Lung (tissue), 12 donors: ENCODE measurements around the gene THSD7A. TPM values are rescaled to one million over a fixed set of nuclear protein-coding genes. Genes with fewer than 3 reads are reported as not detected.

Experiments
- ATAC-seq: fragments of 200-7000 bp; cut with Tn5 transposase; one replicate; pipeline ENCODE4 v1.9.1; 2020; ENCODE audit warnings: moderate number of reproducible peaks; ENCODE audit not compliant: insufficient read depth, low FRiP score
- DNase-seq, 3 donors: peaks; one replicate each; pipeline ENCODE4 v3.0.0-alpha.2; 2013 to 2017
- H3K27ac ChIP-seq, 2 donors: one replicate each; pipeline ENCODE4 v1.5.1; 2013; ENCODE audit warnings: mild to moderate bottlenecking in 2 of 2, moderate library complexity in 2 of 2, control low read depth in 1 of 2, inconsistent platforms in 1 of 2, low read depth in 1 of 2, low read length in 1 of 2
- H3K27me3 ChIP-seq, 3 donors: one replicate each; pipeline ENCODE4 v1.5.1; 2013; ENCODE audit warnings: low read length in 2 of 3; ENCODE audit not compliant: control insufficient read depth in 3 of 3, insufficient read depth in 3 of 3
- H3K36me3 ChIP-seq, 4 donors: one replicate each; pipeline ENCODE4 v1.5.1; 2013; ENCODE audit warnings: low read length in 4 of 4, mild to moderate bottlenecking in 1 of 4, moderate library complexity in 1 of 4; ENCODE audit not compliant: control insufficient read depth in 4 of 4, insufficient read depth in 4 of 4
- H3K4me1 ChIP-seq, 5 donors: one replicate each; pipeline ENCODE4 v1.5.1; 2013; ENCODE audit warnings: low read length in 5 of 5, mild to moderate bottlenecking in 2 of 5, moderate library complexity in 1 of 5; ENCODE audit not compliant: control insufficient read depth in 5 of 5, insufficient read depth in 5 of 5
- H3K4me3 ChIP-seq: one replicate; pipeline ENCODE4 v1.5.1; 2013; ENCODE audit warnings: mild to moderate bottlenecking, control low read depth, moderate library complexity
- H3K9ac ChIP-seq, 2 donors: one replicate each; pipeline ENCODE4 v1.5.1; 2013; ENCODE audit warnings: low read length in 2 of 2, control low read depth in 1 of 2; ENCODE audit not compliant: insufficient read depth in 1 of 2
- H3K9me3 ChIP-seq, 4 donors: one replicate each; pipeline ENCODE4 v1.5.1; 2013; ENCODE audit warnings: low read length in 3 of 4, mild to moderate bottlenecking in 1 of 4, moderate library complexity in 1 of 4; ENCODE audit not compliant: control insufficient read depth in 4 of 4, insufficient read depth in 3 of 4
- CTCF ChIP-seq: IDR thresholded peaks from 2 replicates; pipeline ENCODE4 v1.5.1; 2012; ENCODE audit warnings: mild to moderate bottlenecking; ENCODE audit errors: control extremely low read depth, extremely low read depth
- WGBS, 2 donors: extraction: QIAGEN DNeasy Blood & Tissue Kit; methylation state at CpG; one replicate each; pipeline ENCODE4 v1.1.7; 2013; 5-methylcytosine and 5-hydroxymethylcytosine counted together
- polyA plus RNA-seq, 2 donors: library from polyadenylated mRNA; stranded (reverse); fragments of 200-250 nt; gene quantifications; one replicate each; pipeline ENCODE4 v1.2.1, GENCODE V29; 2013
- total RNA-seq, 2 donors: library from RNA; depleted of rRNA in 1 of 2; stranded (reverse); fragments of >200 nt in 1 of 2; gene quantifications; one replicate each; pipeline ENCODE4 v1.2.1, GENCODE V29; 2014 to 2021
- donor health status: control.
- donor health status: control.
- donor health status: Bipolar disorder and iron deficiency.
- donor health status: healthy.
- donor health status: DM: yes; HTN: yes; CAD: no.

THSD7A gene
- total and polyA plus RNA-seq, 4 donors: 0.53 to 12.1 (median 4.5) TPM

DNA sequence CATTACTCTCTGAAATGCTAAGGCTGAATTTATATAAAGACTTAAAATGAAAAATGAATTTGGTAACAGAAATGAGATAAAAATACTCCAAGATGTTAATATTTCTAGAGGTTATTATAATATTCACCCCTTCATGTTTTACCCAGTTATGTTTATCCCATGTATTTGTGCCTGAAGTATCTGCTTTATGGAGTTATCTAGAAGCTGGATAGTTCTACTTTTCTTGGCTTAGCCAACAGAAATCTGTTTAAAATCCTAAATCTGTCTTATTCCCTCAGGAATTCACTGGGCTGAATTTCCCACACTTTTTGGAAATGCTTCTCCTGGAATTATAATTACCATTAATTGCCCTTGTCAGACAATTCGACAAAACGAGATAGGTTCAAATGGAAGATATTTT, 201.6 kb downstream of the THSD7A start:
- Histone ChIP-seq H3K4me1 (peaks cover 0 to 12% (median 3%) of the 10 kb centered on the region in 5 donors), H3K27me3 (no peaks in the 10 kb centered on the region), H3K9me3 (no peaks in the 10 kb centered on the region), H3K27ac (no peak overlapping the region), H3K4me3 (no peak overlapping the region), H3K36me3 (no peaks in the 10 kb centered on the region), H3K9ac (no peak overlapping the region)
- WGBS, 2 donors: 82 to 91% methylated on average over 2 of the region's 2 CpGs
- no peak for TF ChIP-seq CTCF
- DNase-seq (no peak), ATAC-seq (no peak)

- Histone ChIP-seq H3K27me3 (no peaks in the 10 kb centered on the region), H3K9me3 (no peaks in the 10 kb centered on the region), H3K4me3 (no peak overlapping the region), H3K27ac (no peak overlapping the region), H3K36me3 (no peaks in the 10 kb centered on the region), H3K4me1 (no peaks in the 10 kb centered on the region), H3K9ac (no peak overlapping the region)
- DNase-seq (peak in 1 of 3 donors; percentile 16), ATAC-seq (no peak)
- TF ChIP-seq CTCF: no peak
- WGBS, 2 donors: 63 to 75% methylated on average over 2 of the region's 2 CpGs
Observed at GRCh38 chr7:11625669-11626068, 206.3 kb downstream of the THSD7A start.

- Histone ChIP-seq H3K27me3 (no peaks in the 10 kb centered on the region), H3K4me3 (no peak overlapping the region), H3K27ac (no peak overlapping the region), H3K9ac (no peak overlapping the region), H3K4me1 (no peaks in the 10 kb centered on the region), H3K9me3 (no peaks in the 10 kb centered on the region), H3K36me3 (no peaks in the 10 kb centered on the region)
- 90 to 92% methylated on average over 4 of the region's 4 CpGs for WGBS, 2 donors
- ATAC-seq: no peak
- DNase-seq: no peak
- no peak for TF ChIP-seq CTCF
Observed at GRCh38 chr7:11623093-11623678, 208.8 kb downstream of the THSD7A start.
